Osteoblast (primary cell): ENCODE measurements around the gene COL23A1. TPM values are rescaled to one million over a fixed set of nuclear protein-coding genes. Genes with fewer than 3 reads are reported as not detected.
A peak's percentile ranks its signal among the peaks of the same experiment; 100 is the strongest.

Source experiments
- DNase-seq: peaks from one replicate; pipeline ENCODE4 v3.0.0; 2011; ENCODE audit warnings: low spot score, mixed read lengths; ENCODE audit not compliant: insufficient read length; ENCODE audit errors: missing footprints
- H2AFZ ChIP-seq: 2 replicates; pipeline ENCODE4 v1.6.0; 2011; ENCODE audit warnings: mild to moderate bottlenecking, low read length
- H3K27ac ChIP-seq: 2 replicates; pipeline ENCODE4 v1.5.1; 2011; ENCODE audit warnings: mild to moderate bottlenecking, low read depth, low read length, moderate library complexity
- H3K27me3 ChIP-seq: 2 replicates; pipeline ENCODE4 v1.6.0; 2012; ENCODE audit warnings: mild to moderate bottlenecking, control low read depth, inconsistent platforms, low read length, moderate library complexity; ENCODE audit not compliant: insufficient read depth
- H3K36me3 ChIP-seq: 2 replicates; pipeline ENCODE4 v1.5.1; 2011; ENCODE audit warnings: mild to moderate bottlenecking, low read length, control low read depth, moderate library complexity; ENCODE audit not compliant: insufficient read depth
- H3K4me1 ChIP-seq: 2 replicates; pipeline ENCODE4 v1.5.1; 2011; ENCODE audit warnings: mild to moderate bottlenecking, low read length, control low read depth, moderate library complexity; ENCODE audit not compliant: insufficient read depth
- H3K4me2 ChIP-seq: 2 replicates; pipeline ENCODE4 v1.6.0; 2011; ENCODE audit warnings: mild to moderate bottlenecking, low read length; ENCODE audit not compliant: insufficient read depth
- H3K4me3 ChIP-seq: fragments of 200-600 bp; sonication (generic); 3 replicates; pipeline ENCODE4 v1.5.1; 2012; ENCODE audit warnings: mild to moderate bottlenecking, low read length, inconsistent platforms; ENCODE audit not compliant: insufficient read depth
- H3K79me2 ChIP-seq: 2 replicates; pipeline ENCODE4 v1.6.0; 2012; ENCODE audit warnings: mild to moderate bottlenecking, low read length, control low read depth, inconsistent platforms; ENCODE audit not compliant: insufficient read depth
- H3K9me3 ChIP-seq: 2 replicates; pipeline ENCODE4 v1.5.1; 2011; ENCODE audit warnings: low read depth, low read length, control low read depth
- H4K20me1 ChIP-seq: 2 replicates; pipeline ENCODE4 v1.6.0; 2012; ENCODE audit warnings: mild to moderate bottlenecking, low read length, control low read depth; ENCODE audit not compliant: insufficient read depth
- total RNA-seq: library from RNA; depleted of rRNA; stranded (reverse); fragments of >200 nt; gene quantifications from 2 replicates; pipeline ENCODE4 v1.2.3, GENCODE V29; 2012
- TF ChIP-seq, protein P1 (sequence below): IDR thresholded peaks from 2 replicates; pipeline ENCODE4 v1.5.1; 2011; ENCODE audit warnings: mild to moderate bottlenecking, low read depth, low read length, moderate library complexity; ENCODE audit errors: extremely low read depth

The COL23A1 gene
- total RNA-seq, 1 donor: under 0.01 TPM

DNA sequence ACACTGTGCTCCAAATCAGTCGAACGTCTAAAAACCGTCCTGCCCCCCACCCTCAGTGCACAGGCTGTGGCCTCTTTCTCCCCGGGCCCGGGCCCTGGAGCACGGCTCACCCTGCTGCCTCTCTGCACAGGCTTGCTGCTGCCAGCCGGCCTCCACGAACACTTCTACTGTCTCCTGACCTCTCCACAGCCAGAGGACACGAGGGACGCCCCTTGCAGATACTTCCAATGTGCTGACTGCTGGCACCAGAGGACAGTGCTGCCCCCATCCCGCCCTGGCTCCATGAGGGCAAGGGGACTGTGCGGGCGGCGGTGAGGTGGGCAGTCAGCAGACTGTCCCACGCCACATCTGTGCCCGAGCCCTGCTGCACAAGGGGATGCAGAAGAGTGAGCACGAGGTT, 174.8 kb downstream of the COL23A1 start:
- H3K4me1 ChIP-seq: peaks cover 6% of the 10 kb centered on the region
- DNase-seq: peak; percentile 50
- H2AFZ ChIP-seq: no peak overlapping the region
- no peak overlapping the region for H3K27ac ChIP-seq
- H3K4me2 ChIP-seq: no peak overlapping the region
- TF ChIP-seq, protein P1, sequence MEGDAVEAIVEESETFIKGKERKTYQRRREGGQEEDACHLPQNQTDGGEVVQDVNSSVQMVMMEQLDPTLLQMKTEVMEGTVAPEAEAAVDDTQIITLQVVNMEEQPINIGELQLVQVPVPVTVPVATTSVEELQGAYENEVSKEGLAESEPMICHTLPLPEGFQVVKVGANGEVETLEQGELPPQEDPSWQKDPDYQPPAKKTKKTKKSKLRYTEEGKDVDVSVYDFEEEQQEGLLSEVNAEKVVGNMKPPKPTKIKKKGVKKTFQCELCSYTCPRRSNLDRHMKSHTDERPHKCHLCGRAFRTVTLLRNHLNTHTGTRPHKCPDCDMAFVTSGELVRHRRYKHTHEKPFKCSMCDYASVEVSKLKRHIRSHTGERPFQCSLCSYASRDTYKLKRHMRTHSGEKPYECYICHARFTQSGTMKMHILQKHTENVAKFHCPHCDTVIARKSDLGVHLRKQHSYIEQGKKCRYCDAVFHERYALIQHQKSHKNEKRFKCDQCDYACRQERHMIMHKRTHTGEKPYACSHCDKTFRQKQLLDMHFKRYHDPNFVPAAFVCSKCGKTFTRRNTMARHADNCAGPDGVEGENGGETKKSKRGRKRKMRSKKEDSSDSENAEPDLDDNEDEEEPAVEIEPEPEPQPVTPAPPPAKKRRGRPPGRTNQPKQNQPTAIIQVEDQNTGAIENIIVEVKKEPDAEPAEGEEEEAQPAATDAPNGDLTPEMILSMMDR: no peak
- no peak overlapping the region for H3K4me3 ChIP-seq
- no peaks in the 10 kb centered on the region for H3K79me2 ChIP-seq
- no peaks in the 10 kb centered on the region for H3K9me3 ChIP-seq
- H4K20me1 ChIP-seq: no peaks in the 10 kb centered on the region
- no peaks in the 10 kb centered on the region for H3K36me3 ChIP-seq
- peaks cover 4% of the 10 kb centered on the region for H3K27me3 ChIP-seq

DNA sequence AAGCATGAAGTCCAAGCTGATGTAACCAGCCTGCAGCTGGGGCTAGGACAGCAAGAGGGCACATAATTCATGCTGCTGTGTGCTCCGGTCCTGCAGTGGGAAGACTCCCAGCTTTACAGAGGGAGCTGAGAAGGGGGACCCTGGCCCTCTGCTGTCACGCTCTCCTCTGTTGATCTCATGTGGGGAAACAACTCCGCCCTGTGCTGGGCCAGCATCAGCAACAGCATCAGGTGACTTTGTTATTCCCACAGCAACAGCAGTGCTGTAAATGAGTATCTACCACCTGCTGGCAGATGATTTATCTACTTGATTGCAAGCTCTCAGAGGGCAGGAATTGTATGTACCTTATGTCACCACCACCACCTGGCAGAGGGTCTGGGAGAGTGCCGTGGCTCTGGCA, 176.2 kb downstream of the COL23A1 start:
- H2AFZ ChIP-seq: no peak overlapping the region
- H3K27me3 ChIP-seq: peaks cover 4% of the 10 kb centered on the region
- no peaks in the 10 kb centered on the region for H3K9me3 ChIP-seq
- H4K20me1 ChIP-seq: no peaks in the 10 kb centered on the region
- TF ChIP-seq, protein P1: no peak
- no peak overlapping the region for H3K27ac ChIP-seq
- no peaks in the 10 kb centered on the region for H3K79me2 ChIP-seq
- H3K4me3 ChIP-seq: no peak overlapping the region
- H3K36me3 ChIP-seq: no peaks in the 10 kb centered on the region
- DNase-seq: no peak
- no peak overlapping the region for H3K4me2 ChIP-seq
- H3K4me1 ChIP-seq: peaks cover 6% of the 10 kb centered on the region

DNA sequence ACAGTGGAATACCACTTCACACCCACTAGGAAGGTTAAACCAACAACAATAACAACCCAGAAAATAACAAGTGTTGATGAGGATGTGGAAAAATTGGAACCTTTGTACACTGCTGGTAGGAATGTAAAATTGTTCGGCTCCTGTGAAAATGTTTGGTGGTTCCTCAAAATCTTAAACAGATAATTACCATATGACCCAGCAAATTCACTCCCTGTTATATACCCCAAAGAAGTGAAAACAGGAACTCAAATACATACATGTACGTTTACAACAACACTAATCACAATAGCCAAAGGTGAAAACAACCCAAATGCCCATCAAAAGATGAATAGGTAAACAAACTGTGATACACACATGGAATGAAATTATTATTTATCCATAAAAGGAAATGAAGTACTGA, 179.1 kb downstream of the COL23A1 start:
- H4K20me1 ChIP-seq: no peaks in the 10 kb centered on the region
- H3K4me3 ChIP-seq: no peak overlapping the region
- peaks cover 4% of the 10 kb centered on the region for H3K27me3 ChIP-seq
- no peaks in the 10 kb centered on the region for H3K4me1 ChIP-seq
- H3K27ac ChIP-seq: no peak overlapping the region
- no peak overlapping the region for H2AFZ ChIP-seq
- H3K36me3 ChIP-seq: no peaks in the 10 kb centered on the region
- H3K9me3 ChIP-seq: no peaks in the 10 kb centered on the region
- TF ChIP-seq, protein P1: no peak
- H3K79me2 ChIP-seq: no peaks in the 10 kb centered on the region
- DNase-seq: no peak
- no peak overlapping the region for H3K4me2 ChIP-seq

DNA sequence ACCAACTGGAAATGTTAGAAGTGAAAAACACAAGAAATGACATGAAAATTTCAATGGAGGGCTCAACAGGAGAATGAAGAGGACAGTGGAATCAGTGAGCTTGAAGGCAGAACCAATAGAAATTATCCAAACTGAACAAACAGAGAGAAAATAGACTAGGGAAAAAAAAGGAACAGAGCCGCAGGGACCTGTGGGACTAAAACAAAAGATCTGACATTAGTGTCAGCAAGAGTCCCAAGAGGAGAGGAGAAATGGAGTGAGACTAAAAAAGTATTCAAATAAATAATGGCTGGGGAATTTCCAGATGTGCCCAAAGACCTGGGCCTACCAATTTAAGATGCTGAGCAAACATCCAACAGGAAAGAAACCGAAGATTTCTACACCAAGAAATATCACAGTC, 182.5 kb downstream of the COL23A1 start:
- no peaks in the 10 kb centered on the region for H3K4me1 ChIP-seq
- TF ChIP-seq, protein P1: no peak
- no peaks in the 10 kb centered on the region for H3K79me2 ChIP-seq
- H3K9me3 ChIP-seq: no peaks in the 10 kb centered on the region
- no peak for DNase-seq
- no peaks in the 10 kb centered on the region for H4K20me1 ChIP-seq
- no peak overlapping the region for H3K4me3 ChIP-seq
- H3K36me3 ChIP-seq: no peaks in the 10 kb centered on the region
- H3K4me2 ChIP-seq: no peak overlapping the region
- no peak overlapping the region for H3K27ac ChIP-seq
- H3K27me3 ChIP-seq: no peaks in the 10 kb centered on the region
- no peak overlapping the region for H2AFZ ChIP-seq
